CD8-positive, alpha-beta memory T cell (primary cell): Measurements from ENCODE around the gene TNNT1. TPM values are rescaled to one million over a fixed set of nuclear protein-coding genes. Genes with fewer than 3 reads are reported as not detected.
A peak's percentile ranks its signal among the peaks of the same experiment; 100 is the strongest.
"Not testable (repeated sequence)": the region's sequence is repeated elsewhere in the genome, so short reads cannot be mapped to it uniquely, and the experiment has no call there.

ENCODE experiments used
- CTCF ChIA-PET: fragments of 350-600 bp; sonication (Branson Sonifier 250); formaldehyde crosslinking; loops from one replicate; lab custom pipeline; 2021; ENCODE audit warnings: antibody characterized with exemption; lab: Charles Lee
- POLR2A ChIA-PET: fragments of 350-600 bp; sonication (Branson Sonifier 250); formaldehyde crosslinking; loops from one replicate; lab custom pipeline; 2021; ENCODE audit warnings: antibody characterized with exemption; lab: Charles Lee
- DNase-seq, 5 donors: peaks; one replicate each; pipeline versions ENCODE4 v3.0.0 to v3.0.0-alpha.2; 2020 to 2022; ENCODE audit warnings: mixed read lengths in 1 of 5
- H3K27ac ChIP-seq: one replicate; pipeline ENCODE4 v1.7.0; 2013; ENCODE audit warnings: low read depth, mild to moderate bottlenecking, low read length, moderate library complexity
- H3K27me3 ChIP-seq: 2 replicates; pipeline ENCODE4 v1.7.0; 2013; ENCODE audit warnings: low read length, mild to moderate bottlenecking; ENCODE audit not compliant: insufficient read depth, poor library complexity, severe bottlenecking
- H3K36me3 ChIP-seq: 2 replicates; pipeline ENCODE4 v1.7.0; 2013; ENCODE audit warnings: mild to moderate bottlenecking, low read length, moderate library complexity; ENCODE audit not compliant: insufficient read depth
- H3K4me1 ChIP-seq: 2 replicates; pipeline ENCODE4 v1.7.0; 2013; ENCODE audit warnings: mild to moderate bottlenecking, low read length, moderate library complexity; ENCODE audit not compliant: insufficient read depth
- H3K4me3 ChIP-seq: 2 replicates; pipeline ENCODE4 v1.7.0; 2013; ENCODE audit warnings: mild to moderate bottlenecking, low read length
- H3K9me3 ChIP-seq: 2 replicates; pipeline ENCODE4 v1.7.0; 2013; ENCODE audit warnings: mild to moderate bottlenecking, low read length
- H3K27ac Mint-ChIP-seq, 8 donors: one replicate each; pipeline ENCODE4 v1.8.0; 2020 to 2021; ENCODE audit warnings: mixed read lengths in 8 of 8, mild to moderate bottlenecking in 6 of 8, inconsistent platforms in 3 of 8, moderate library complexity in 3 of 8
- H3K27me3 Mint-ChIP-seq, 2 donors: one replicate each; pipeline ENCODE4 v1.8.0; 2020 to 2021; ENCODE audit warnings: mixed read lengths in 2 of 2, mild to moderate bottlenecking in 1 of 2, moderate library complexity in 1 of 2
- H3K36me3 Mint-ChIP-seq, 3 donors: one replicate each; pipeline ENCODE4 v1.8.0; 2020 to 2021; ENCODE audit warnings: mixed read lengths in 3 of 3, inconsistent platforms in 1 of 3, mild to moderate bottlenecking in 1 of 3
- H3K4me1 Mint-ChIP-seq, 3 donors: one replicate each; pipeline ENCODE4 v1.8.0; 2020 to 2021; ENCODE audit warnings: mixed read lengths in 3 of 3, inconsistent platforms in 1 of 3, mild to moderate bottlenecking in 1 of 3
- H3K4me3 Mint-ChIP-seq, 7 donors: one replicate each; pipeline ENCODE4 v1.8.0; 2020 to 2021; ENCODE audit warnings: mixed read lengths in 7 of 7, mild to moderate bottlenecking in 6 of 7, moderate library complexity in 4 of 7, inconsistent platforms in 2 of 7
- H3K9me3 Mint-ChIP-seq, 5 donors: one replicate each; pipeline ENCODE4 v1.8.0; 2020 to 2022; ENCODE audit warnings: mixed read lengths in 5 of 5, mild to moderate bottlenecking in 3 of 5, moderate library complexity in 2 of 5, inconsistent platforms in 1 of 5
- polyA plus RNA-seq: library from polyadenylated mRNA; unstranded; fragments of 300-500 nt; fragmentation: Illumina TruSeq; gene quantifications from one replicate; pipeline ENCODE4 v1.2.3, GENCODE V29; 2021
- total RNA-seq, 2 experiments: library from RNA; stranded (reverse); gene quantifications; one replicate each; pipeline ENCODE4 v1.2.3, GENCODE V29; 2021

The TNNT1 gene
- total and polyA plus RNA-seq, 3 experiments from 2014 or later = not detected

DNA sequence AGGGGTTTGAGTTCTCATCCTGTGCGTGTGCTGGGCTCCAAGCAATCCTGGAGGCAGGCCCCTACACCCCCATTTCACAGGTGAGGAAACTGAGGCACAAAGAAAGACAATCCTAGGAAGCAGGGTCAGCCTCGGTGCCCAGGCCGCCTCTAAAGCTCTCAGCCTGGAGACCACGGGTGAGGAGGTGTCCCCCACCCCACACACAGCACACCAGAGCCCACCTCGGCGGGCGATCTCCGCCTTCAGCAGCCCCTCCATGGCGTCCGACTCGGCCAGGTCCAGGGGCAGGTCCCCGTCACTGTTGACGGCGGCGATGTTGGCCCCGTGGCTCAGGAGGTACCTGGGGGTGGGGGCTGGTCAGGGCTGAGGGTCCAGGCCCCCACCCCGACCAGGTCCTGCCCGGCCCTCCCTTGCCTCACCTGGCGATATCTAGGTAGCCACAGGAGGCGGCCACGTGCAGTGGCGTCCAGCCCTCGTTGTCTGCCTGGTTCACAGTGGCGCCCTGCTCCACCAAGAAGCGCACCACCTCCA, 36.7 kb downstream of the TNNT1 start:
- Mint-ChIP-seq H3K4me3 (no peak overlapping the region), H3K27me3 (peaks cover 0 to 2% of the 10 kb centered on the region in 2 donors), H3K27ac (no peak overlapping the region), H3K9me3 (no peaks in the 10 kb centered on the region), H3K4me1 (peaks cover 21 to 36% (median 28%) of the 10 kb centered on the region in 3 donors), H3K36me3 (peaks cover 0 to 53% (median 5%) of the 10 kb centered on the region in 3 donors)
- ChIA-PET CTCF (no interaction called here), POLR2A (no interaction called here)
- no peak overlapping the region for H3K27ac ChIP-seq
- DNase-seq = no peak
- H3K36me3 ChIP-seq = no peaks in the 10 kb centered on the region
- no peak overlapping the region for H3K4me3 ChIP-seq
- no peaks in the 10 kb centered on the region for H3K9me3 ChIP-seq
- peaks cover 15% of the 10 kb centered on the region for H3K4me1 ChIP-seq
- H3K27me3 ChIP-seq = no peaks in the 10 kb centered on the region

- H3K27ac Mint-ChIP-seq = no peak overlapping the region
- Histone ChIP-seq H3K27me3 (no peaks in the 10 kb centered on the region), H3K36me3 (no peaks in the 10 kb centered on the region), H3K27ac (no peak overlapping the region), H3K4me1 (peaks cover 14% of the 10 kb centered on the region), H3K4me3 (no peak overlapping the region), H3K9me3 (no peaks in the 10 kb centered on the region)
- H3K36me3 Mint-ChIP-seq = peaks cover 4 to 54% (median 8%) of the 10 kb centered on the region in 3 donors
- peaks cover 16 to 33% (median 28%) of the 10 kb centered on the region in 3 donors for H3K4me1 Mint-ChIP-seq
- peaks cover 0 to 2% of the 10 kb centered on the region in 2 donors for H3K27me3 Mint-ChIP-seq
- no peak overlapping the region for H3K4me3 Mint-ChIP-seq
- H3K9me3 Mint-ChIP-seq = no peaks in the 10 kb centered on the region
- POLR2A ChIA-PET = no interaction called here
- DNase-seq = no peak
- CTCF ChIA-PET = interaction anchor here (0.8 kb wide), 1 partner anchor 23 kb away, joined by 3 read pairs; no protein-coding TSS in a partner anchor
Observed at GRCh38 chr19:55111238-55111831, 37.7 kb downstream of the TNNT1 start.

- Histone ChIP-seq H3K36me3 (no peaks in the 10 kb centered on the region), H3K4me1 (no peaks in the 10 kb centered on the region), H3K27ac (no peak overlapping the region), H3K9me3 (no peaks in the 10 kb centered on the region), H3K4me3 (no peak overlapping the region), H3K27me3 (no peaks in the 10 kb centered on the region)
- H3K4me3 Mint-ChIP-seq = peak overlapping the region in 1 of 7 donors; percentile 60
- H3K36me3 Mint-ChIP-seq = peaks cover 4 to 52% (median 9%) of the 10 kb centered on the region in 3 donors
- POLR2A ChIA-PET = no interaction called here
- no peaks in the 10 kb centered on the region for H3K9me3 Mint-ChIP-seq
- H3K4me1 Mint-ChIP-seq = peaks cover 5 to 17% (median 16%) of the 10 kb centered on the region in 3 donors
- H3K27me3 Mint-ChIP-seq = no peaks in the 10 kb centered on the region
- CTCF ChIA-PET = no interaction called here
- H3K27ac Mint-ChIP-seq = peak overlapping the region in 2 of 8 donors; percentile 50 to 85
- DNase-seq = no peak
Observed at GRCh38 chr19:55109527-55110291, 39.3 kb downstream of the TNNT1 start.

DNA sequence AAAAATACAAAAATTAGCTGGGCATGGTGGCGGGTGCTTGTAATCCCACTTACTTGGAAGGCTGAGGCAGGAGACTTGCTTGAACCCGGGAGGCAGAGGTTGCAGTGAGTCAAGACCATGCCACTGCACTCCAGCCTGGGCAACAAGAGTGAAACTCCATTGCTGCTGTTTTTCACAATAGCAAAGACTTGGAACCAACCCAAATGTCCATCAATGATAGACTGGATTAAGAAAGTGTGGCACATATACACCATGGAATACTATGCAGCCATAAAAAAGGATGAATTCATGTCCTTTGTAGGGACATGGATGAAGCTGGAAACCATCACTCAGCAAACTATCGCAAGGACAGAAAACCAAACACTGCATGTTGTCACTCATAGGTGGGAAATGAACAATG, 41.8 kb downstream of the TNNT1 start:
- H3K4me3 Mint-ChIP-seq, H3K27ac ChIP-seq, CTCF ChIA-PET, H3K9me3 ChIP-seq, DNase-seq, H3K9me3 Mint-ChIP-seq, POLR2A ChIA-PET, H3K27me3 ChIP-seq, H3K4me1 ChIP-seq, H3K27ac Mint-ChIP-seq, H3K27me3 Mint-ChIP-seq, H3K4me3 ChIP-seq, H3K36me3 ChIP-seq: not testable (repeated sequence)
- Mint-ChIP-seq H3K4me1 (peaks cover 2 to 15% (median 5%) of the 10 kb centered on the region in 3 donors), H3K36me3 (peaks cover 9 to 59% (median 15%) of the 10 kb centered on the region in 3 donors)

- Mint-ChIP-seq H3K27ac (peak overlapping the region in 1 of 8 donors; percentile 6), H3K27me3 (no peaks in the 10 kb centered on the region), H3K4me1 (peaks cover 2 to 15% (median 5%) of the 10 kb centered on the region in 3 donors), H3K4me3 (no peak overlapping the region), H3K9me3 (no peaks in the 10 kb centered on the region), H3K36me3 (peaks cover 9 to 61% (median 18%) of the 10 kb centered on the region in 3 donors)
- H3K27me3 ChIP-seq = no peaks in the 10 kb centered on the region
- H3K36me3 ChIP-seq = peaks cover 8% of the 10 kb centered on the region
- DNase-seq = no peak
- H3K4me1 ChIP-seq = no peaks in the 10 kb centered on the region
- no peak overlapping the region for H3K4me3 ChIP-seq
- ChIA-PET POLR2A (no interaction called here), CTCF (no interaction called here)
- H3K9me3 ChIP-seq = no peaks in the 10 kb centered on the region
- H3K27ac ChIP-seq = no peak overlapping the region
Observed at GRCh38 chr19:55106591-55106990, 42.4 kb downstream of the TNNT1 start.

GRCh38 chr19:55105237-55105636, 43.8 kb downstream of the TNNT1 start:
- no peaks in the 10 kb centered on the region for H3K9me3 ChIP-seq
- Mint-ChIP-seq H3K27ac (no peak overlapping the region), H3K36me3 (peaks cover 9 to 54% (median 16%) of the 10 kb centered on the region in 3 donors), H3K9me3 (no peaks in the 10 kb centered on the region), H3K4me3 (no peak overlapping the region), H3K27me3 (no peaks in the 10 kb centered on the region), H3K4me1 (peaks cover 2 to 15% (median 3%) of the 10 kb centered on the region in 3 donors)
- no peak for DNase-seq
- H3K4me1 ChIP-seq = no peaks in the 10 kb centered on the region
- H3K36me3 ChIP-seq = peaks cover 8% of the 10 kb centered on the region
- no peak overlapping the region for H3K4me3 ChIP-seq
- POLR2A ChIA-PET = no interaction called here
- no peak overlapping the region for H3K27ac ChIP-seq
- no peaks in the 10 kb centered on the region for H3K27me3 ChIP-seq
- CTCF ChIA-PET = no interaction called here

- Histone ChIP-seq H3K9me3 (no peaks in the 10 kb centered on the region), H3K27ac (no peak overlapping the region), H3K4me3 (no peak overlapping the region), H3K4me1 (no peaks in the 10 kb centered on the region), H3K36me3 (peaks cover 17% of the 10 kb centered on the region), H3K27me3 (no peaks in the 10 kb centered on the region)
- Mint-ChIP-seq H3K36me3 (peaks cover 9 to 52% (median 13%) of the 10 kb centered on the region in 3 donors), H3K4me1 (peaks cover 2 to 8% (median 3%) of the 10 kb centered on the region in 3 donors), H3K27me3 (no peaks in the 10 kb centered on the region), H3K27ac (no peak overlapping the region), H3K9me3 (no peaks in the 10 kb centered on the region), H3K4me3 (no peak overlapping the region)
- POLR2A ChIA-PET = interaction anchor here (0.6 kb wide), 1 partner anchor 18 kb away, joined by 3 read pairs; no protein-coding TSS in a partner anchor
- CTCF ChIA-PET = interaction anchor here (1.0 kb wide), 1 partner anchor 14 kb away, joined by 3 read pairs; no protein-coding TSS in a partner anchor
- DNase-seq = no peak
Observed at GRCh38 chr19:55103190-55103589, 45.8 kb downstream of the TNNT1 start.

DNA sequence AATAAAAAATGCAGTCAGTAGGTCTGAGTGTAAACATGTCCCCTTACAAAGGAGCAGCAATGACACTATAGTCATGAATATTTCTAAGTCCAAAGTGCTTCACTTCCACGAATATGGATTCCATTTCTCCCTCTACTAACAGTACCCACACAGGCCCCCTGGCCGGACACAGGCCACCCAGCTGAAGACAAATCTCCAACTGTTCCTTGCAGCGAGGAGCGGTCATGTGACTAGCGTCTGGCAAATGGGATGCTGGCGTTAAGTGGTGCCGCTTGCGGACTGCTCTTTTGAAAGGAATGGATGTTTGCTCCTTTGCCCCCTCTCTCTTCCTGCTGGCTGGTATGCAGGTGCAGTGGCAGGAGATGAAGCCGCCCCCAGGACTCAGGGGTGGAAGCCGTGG, 47.7 kb downstream of the TNNT1 start:
- H3K9me3 ChIP-seq = no peaks in the 10 kb centered on the region
- no peak overlapping the region for H3K4me3 ChIP-seq
- no peak for DNase-seq
- no peaks in the 10 kb centered on the region for H3K4me1 ChIP-seq
- H3K36me3 ChIP-seq = peaks cover 17% of the 10 kb centered on the region
- H3K27ac ChIP-seq = no peak overlapping the region
- Mint-ChIP-seq H3K27me3 (no peaks in the 10 kb centered on the region), H3K27ac (peak overlapping the region in 1 of 8 donors; percentile 9), H3K4me3 (no peak overlapping the region), H3K9me3 (no peaks in the 10 kb centered on the region), H3K4me1 (peaks cover 0 to 5% (median 4%) of the 10 kb centered on the region in 3 donors), H3K36me3 (peaks cover 5 to 46% (median 10%) of the 10 kb centered on the region in 3 donors)
- ChIA-PET POLR2A (no interaction called here), CTCF (interaction anchor here (1.0 kb wide), 1 partner anchor 12 kb away, joined by 5 read pairs; no protein-coding TSS in a partner anchor)
- H3K27me3 ChIP-seq = no peaks in the 10 kb centered on the region
